Measurements from ENCODE around the gene MEI1.
A peak's percentile ranks its signal among the peaks of the same experiment; 100 is the strongest.
"Not testable (repeated sequence)": the region's sequence is repeated elsewhere in the genome, so short reads cannot be mapped to it uniquely, and the experiment has no call there.

Gene MEI1

DNA sequence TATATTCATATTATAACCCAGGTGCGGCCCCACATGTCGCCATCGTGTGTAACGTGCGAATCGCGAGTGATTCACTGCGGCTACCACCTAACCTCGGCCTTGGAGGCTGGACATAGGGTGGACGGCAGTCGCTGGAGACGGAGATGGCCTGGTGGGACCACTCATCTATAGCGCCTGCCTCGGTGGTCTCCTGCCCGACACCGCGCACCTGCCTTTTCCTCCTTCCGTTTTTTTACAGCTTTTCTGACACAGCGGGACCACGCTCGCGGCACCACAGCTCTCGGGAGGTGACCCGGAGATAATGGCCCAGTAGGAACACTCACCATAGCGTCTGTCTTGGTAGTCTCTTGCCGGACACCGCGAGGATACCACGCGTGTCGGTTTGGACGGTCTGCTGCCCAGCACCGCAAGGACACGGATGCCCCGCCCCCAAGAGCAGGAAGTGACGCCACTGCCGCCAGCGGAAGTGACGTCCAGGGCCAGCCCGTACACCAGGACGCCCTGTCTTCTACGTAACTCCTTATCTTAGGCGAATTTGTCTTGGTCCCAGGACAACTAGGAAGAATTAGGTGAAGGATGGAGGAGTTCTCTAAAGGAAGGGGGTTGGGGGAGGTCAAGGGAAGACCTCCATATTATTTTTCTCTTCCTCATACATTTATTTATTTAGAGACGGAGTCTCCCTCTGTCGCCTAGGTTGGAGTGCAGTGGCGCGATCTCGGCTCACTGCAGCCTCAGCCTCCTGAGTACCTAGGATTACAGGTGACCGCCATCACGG, 17.1 kb upstream of the MEI1 start:
- peak; percentile 72 for DNase-seq (ENCODE audit: low read depth)

GRCh38 chr22:41683052-41683451, 16.3 kb upstream of the MEI1 start:
- DNase-seq (ENCODE audit: low read depth), result no peak

DNA sequence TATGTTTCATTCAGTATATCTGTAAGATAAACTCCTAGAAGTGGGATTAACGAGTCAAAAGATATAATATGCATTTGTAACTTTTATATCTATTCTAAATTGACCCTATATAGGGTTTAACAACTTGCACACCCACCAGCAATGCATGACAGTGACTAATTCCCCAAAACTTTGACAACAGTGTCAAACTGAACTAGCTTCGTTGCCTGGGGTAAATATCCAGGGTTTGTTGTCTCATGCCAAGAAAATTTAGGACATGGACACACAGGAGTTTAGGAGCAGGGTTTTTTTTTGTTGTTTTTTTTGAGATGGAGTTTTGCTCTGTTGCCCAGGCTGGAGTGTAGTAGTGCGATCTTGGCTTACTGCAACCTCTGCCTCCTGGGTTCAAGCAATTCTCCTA, 15.7 kb upstream of the MEI1 start:
- no peak for DNase-seq (ENCODE audit: low read depth)

DNA sequence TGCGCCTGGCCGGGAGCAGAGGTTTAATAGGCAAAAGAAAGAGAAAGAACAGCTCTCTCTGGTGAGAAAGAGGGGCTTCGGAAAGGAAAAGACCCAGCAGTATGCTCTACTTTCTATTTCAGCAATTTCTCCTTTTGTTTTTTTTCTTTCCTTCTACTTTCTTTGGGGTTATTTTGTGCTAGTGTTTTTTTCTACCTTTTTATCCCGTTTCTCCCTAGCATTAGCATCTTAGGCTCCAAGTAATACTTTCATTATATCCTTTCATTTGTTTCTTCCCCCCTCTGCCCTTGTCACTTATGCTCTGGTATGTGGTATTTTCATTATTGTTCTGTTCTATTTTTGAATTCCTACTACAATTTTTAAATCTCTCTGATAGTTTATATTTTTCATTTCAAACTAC, 15.1 kb upstream of the MEI1 start:
- no peak for DNase-seq (ENCODE audit: low read depth)

GRCh38 chr22:41686890-41687289, 12.4 kb upstream of the MEI1 start:
- not testable (repeated sequence) for DNase-seq (ENCODE audit: low read depth)

DNA sequence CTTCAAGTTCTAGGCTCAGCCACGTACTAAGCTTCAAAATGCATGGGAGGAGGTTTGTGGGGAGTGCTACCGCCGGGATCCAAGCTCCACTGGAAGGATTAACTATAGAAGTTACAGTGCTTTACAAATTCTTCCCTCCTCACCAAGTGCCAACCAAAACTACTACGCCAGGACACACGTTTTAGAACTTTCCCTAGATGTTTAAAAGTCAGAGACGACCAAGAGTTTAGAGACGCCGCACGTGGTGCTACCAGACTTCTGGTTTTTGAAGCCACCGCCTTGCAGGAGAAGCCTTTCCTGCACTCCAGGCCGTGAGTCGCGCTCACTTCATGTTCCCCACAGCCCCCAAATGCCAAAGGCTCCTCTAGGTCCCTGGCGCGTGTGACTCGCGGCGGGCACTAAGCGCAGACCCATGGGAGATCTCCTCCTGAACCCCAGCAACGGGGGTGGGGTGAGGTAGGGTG, 11.4 kb upstream of the MEI1 start:
- no peak for DNase-seq (ENCODE audit: low read depth)

DNA sequence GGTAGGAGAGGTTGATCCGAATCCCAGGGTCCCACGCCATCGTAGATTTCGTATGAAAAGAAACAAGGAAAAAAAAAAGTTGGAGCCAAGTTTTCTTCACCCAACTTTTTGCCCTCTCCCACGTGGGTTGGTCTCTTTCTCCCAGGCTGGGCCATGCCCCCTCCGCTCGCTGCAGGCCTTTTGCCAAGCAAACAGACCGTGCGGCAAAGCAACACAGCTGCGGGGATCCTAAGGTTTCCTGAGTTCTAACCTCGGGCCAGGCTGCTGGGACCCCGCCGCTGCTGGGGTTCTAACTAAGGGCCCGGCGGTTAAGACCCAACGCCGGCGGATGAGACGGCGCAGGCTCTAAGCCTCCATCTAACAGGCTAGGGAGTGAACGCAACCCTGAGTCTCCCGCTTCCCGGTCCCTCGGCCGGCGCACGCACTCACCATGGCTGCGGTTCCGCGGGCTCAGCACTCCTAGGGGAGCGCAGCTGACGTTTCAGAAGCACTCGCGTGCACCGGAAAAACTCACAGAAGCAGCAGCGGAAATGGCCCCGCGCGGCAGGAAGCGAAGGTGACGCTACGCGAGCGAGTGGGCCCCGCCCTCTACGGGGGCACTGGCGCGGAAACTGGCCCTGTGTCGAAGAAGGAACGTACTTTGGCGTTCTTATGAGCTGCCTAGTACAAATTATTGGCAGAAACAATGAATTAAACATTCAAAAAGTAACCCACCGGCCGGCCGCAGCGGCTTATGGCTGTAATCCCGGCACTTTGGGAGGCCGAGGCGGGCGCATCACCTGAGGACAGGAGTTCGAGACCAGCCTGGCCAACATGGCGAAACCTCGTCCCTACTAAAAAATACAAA, 10.7 kb upstream of the MEI1 start, which contains the start of gene SNU13:
SNU13 (minus strand) TSS at position 503 of the 847 bp plus-strand sequence; CDS start at position 432, 71 bp downstream.
- peak; percentile 85 for DNase-seq (ENCODE audit: low read depth)

- DNase-seq (ENCODE audit: low read depth), result no peak
Observed at GRCh38 chr22:41690476-41690875, 8.8 kb upstream of the MEI1 start.

DNA sequence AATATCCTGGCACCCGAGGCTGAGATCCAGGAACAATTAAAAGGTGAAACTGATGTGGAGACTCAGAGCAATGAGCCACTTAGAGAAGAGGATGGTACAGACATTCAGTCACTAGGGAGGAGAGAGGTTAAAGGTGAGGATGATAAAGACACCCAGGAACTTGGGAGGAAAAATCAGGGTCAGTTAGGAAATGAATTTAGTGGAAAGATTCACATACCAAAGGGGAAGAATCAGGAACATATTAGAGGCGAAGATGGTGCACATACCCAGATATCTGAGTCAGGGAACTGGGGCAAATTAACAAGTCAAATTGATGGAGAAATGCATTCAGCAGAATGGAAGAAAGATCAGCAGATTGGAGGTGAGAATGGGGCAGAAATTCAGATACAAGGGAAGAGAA, 4.1 kb upstream of the MEI1 start:
- DNase-seq (ENCODE audit: low read depth), result no peak

GRCh38 chr22:41696703-41697102, 2.6 kb upstream of the MEI1 start:
- DNase-seq (ENCODE audit: low read depth), result no peak

DNA sequence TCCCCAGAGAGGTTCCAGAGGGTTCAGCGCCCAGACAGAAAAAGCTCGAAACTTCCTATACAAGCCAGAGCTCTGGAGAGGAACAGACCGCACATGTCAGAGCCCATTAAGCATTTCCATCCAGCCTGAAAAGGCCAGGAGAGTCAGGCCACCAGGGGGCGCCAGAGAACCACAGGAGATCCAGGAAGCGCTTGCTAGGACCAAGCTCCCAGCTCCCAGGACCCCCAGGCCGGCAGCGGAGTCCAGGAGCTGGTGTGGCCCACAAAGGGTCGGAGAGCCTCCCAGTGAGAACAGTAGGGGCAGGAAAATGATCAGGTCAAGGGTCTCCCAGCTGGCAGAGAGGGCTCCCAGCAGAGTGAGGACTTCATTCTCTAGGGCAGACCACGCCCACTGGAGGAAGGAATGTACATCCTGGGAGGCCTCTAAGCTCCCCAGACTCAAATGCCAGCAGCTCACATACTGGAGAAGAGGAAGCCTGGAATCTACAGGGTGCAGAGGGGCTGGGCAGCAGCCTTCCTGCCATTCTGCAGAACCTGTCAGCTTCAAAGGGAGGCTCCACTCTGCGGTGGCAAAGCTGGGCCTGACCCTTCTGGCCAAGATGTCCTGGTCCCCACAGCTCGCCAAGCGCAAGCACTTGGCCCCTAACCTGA, 2.1 kb upstream of the MEI1 start:
- peak; percentile 99 for DNase-seq (ENCODE audit: low read depth)

- DNase-seq (ENCODE audit: low read depth), result no peak
Observed at GRCh38 chr22:41700108-41700364, 733 bp downstream of the MEI1 start.

DNA sequence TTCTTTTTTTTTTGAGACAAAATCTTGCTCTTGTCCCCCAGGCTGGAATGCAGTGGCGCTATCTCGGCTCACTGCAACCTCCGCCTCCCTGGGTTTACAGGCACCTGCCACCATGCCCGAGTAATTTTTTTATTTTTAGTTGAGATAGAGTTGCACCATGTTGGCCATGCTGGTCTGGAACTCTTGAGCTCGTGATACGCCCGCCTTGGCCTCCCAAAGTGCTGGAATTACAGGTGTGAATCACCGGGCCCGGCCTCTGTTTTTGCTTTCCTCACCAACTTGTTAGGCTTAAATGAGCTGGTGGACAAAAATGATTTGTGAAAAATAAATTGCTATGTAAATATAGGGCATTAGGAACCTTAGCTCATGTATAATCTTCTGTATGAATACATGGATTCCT, 3.5 kb downstream of the MEI1 start:
- no peak for DNase-seq (ENCODE audit: low read depth)

- DNase-seq (ENCODE audit: low read depth), result no peak
Observed at GRCh38 chr22:41709341-41709740, 10.0 kb downstream of the MEI1 start.

GRCh38 chr22:41713004-41713403, 13.7 kb downstream of the MEI1 start:
- no peak for DNase-seq (ENCODE audit: low read depth)

DNA sequence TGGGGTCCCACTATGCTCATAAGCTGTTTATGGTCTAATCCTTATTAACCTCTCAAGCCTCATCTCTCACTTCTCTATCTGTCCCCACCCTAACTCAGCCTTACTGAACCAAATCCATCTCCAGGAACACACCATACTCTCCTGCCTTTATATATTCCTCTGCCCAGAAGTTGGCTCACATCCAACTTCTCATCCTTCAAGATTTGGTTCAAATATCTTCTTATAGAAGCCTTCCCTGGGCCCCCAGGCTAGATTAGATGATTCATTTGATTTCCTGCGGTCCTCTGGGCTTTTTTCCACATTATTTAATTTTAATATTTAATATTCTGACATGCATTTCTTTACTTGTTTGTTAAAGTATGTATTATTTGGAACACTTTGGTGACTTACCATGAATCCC, 23.2 kb downstream of the MEI1 start:
- DNase-seq (ENCODE audit: low read depth), result no peak

GRCh38 chr22:41725510-41726110, 26.3 kb downstream of the MEI1 start:
- DNase-seq (ENCODE audit: low read depth), result no peak

DNA sequence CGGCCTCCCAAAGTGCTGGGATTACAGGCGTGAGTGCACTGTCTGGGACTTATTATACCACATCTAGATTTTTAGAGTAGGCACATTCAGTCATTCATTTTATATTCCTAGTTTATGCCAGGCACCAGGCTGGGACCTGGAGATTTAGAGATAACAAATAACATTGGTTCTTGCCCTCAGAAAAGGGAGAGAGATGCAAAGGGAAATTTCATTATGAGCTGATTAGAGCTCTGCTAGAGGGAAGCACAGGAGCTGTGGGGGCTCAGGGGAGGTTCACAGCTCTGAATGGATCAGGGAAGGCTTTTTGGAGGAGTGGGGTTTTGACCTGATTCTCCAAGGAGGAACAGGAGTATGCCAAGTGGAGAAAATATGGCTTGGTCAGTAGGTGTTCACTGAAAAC, 32.3 kb downstream of the MEI1 start:
- DNase-seq (ENCODE audit: low read depth), result no peak

- no peak for DNase-seq (ENCODE audit: low read depth)
Observed at GRCh38 chr22:41732096-41732772, 32.9 kb downstream of the MEI1 start.

DNA sequence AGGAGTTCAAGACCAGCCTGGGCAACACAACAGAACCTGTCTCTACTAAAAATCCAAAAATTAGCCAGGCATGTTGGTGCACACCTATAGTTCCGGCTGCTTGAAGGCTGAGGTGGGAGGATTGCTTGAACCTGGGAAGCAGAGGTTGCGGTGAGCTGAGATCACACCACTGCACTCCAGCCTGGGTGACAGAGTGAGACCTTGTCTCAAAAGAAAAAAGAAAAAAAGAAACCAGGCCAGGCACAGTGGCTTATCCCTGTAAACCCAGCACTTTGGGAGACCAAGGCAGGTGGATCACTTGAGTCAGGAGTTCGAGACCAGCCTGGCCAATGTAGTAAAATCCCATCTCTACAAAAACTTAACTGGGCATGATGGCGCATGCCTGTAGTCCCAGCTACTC, 33.9 kb downstream of the MEI1 start:
- not testable (repeated sequence) for DNase-seq (ENCODE audit: low read depth)

DNA sequence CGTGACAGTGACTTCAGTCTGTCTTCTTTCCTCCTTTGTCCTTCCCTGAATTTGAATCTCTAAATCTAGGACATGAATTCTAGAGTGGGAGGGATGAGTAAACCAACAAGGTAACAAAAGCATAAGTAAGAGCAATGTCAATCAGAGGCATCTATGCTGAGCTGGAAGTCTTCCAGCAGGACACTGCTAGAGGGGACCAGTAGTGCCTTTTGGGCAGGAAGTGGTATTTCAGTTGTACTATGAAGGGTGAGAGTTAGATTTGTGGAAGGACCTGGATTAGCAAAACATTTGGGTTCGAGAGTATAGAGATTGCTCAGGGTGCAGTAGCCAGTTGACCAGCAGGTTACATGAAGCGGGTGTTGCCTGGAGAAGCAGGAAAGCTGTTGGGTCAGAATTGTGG, 40.3 kb downstream of the MEI1 start:
- no peak for DNase-seq (ENCODE audit: low read depth)

DNA sequence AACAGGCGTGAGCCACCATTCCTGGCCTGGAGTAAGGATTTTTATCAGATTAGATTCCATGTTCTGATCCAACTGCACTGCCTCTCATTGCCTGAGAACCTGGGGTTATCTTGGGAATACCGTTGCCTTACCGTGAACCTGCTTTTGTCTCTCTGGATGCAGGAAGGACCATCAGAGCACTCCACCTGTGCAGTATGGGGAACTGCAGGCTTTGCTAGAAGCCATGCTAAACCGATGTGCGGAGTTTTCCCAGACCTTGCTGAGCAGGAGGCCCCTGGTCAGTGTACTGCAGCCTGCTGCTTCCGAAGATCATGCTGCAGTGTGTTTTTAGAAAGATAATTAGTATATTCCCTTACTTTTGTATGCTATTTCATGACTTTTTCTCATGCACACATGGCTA, 43.6 kb downstream of the MEI1 start:
- no peak for DNase-seq (ENCODE audit: low read depth)

All from activated T-cell treated with anti-CD3 and anti-CD28 coated beads for 1 hour (primary cell).